HG02852 (cell line): ENCODE results near the gene ACAD11.
"Not testable (repeated sequence)": the region's sequence is repeated elsewhere in the genome, so short reads cannot be mapped to it uniquely, and the experiment has no call there.

Experiments
- ATAC-seq: cut with Tn5 transposase; IDR thresholded peaks from one replicate; pipeline ENCODE4 v1.9.1; 2021; ENCODE audit warnings: mild to moderate bottlenecking, moderate library complexity; ENCODE audit not compliant: unreplicated experiment

The ACAD11 gene

GRCh38 chr3:132652640-132653270, 6.9 kb downstream of the ACAD11 start:
- ATAC-seq: no peak

GRCh38 chr3:132650153-132650552, 9.5 kb downstream of the ACAD11 start:
- no peak for ATAC-seq

- no peak for ATAC-seq
These were observed 14.6 kb downstream of the ACAD11 start for GRCh38 chr3:132645058-132645457.

- ATAC-seq: no peak
These were observed 16.2 kb downstream of the ACAD11 start for GRCh38 chr3:132643366-132643765.

GRCh38 chr3:132642539-132642847, 17.1 kb downstream of the ACAD11 start:
- no peak for ATAC-seq

- ATAC-seq: no peak
These were observed 17.6 kb downstream of the ACAD11 start for GRCh38 chr3:132641837-132642538.

GRCh38 chr3:132641427-132641826, 18.2 kb downstream of the ACAD11 start:
- ATAC-seq: not testable (repeated sequence)

GRCh38 chr3:132638706-132639105, 20.9 kb downstream of the ACAD11 start:
- no peak for ATAC-seq

GRCh38 chr3:132637590-132637989, 22.0 kb downstream of the ACAD11 start:
- no peak for ATAC-seq

- no peak for ATAC-seq
These were observed 24.6 kb downstream of the ACAD11 start for GRCh38 chr3:132635052-132635451.

- ATAC-seq: no peak
These were observed 29.0 kb downstream of the ACAD11 start for GRCh38 chr3:132630612-132631011.

GRCh38 chr3:132629928-132630327, 29.7 kb downstream of the ACAD11 start:
- ATAC-seq: no peak

- no peak for ATAC-seq
These were observed 31.5 kb downstream of the ACAD11 start for GRCh38 chr3:132628157-132628556.

- no peak for ATAC-seq
These were observed 32.7 kb downstream of the ACAD11 start for GRCh38 chr3:132626955-132627354.

- ATAC-seq: peak; percentile 93
These were observed 34.0 kb downstream of the ACAD11 start for GRCh38 chr3:132625613-132626012.

- no peak for ATAC-seq
These were observed 34.8 kb downstream of the ACAD11 start for GRCh38 chr3:132624790-132625189.

- ATAC-seq: no peak
These were observed 36.0 kb downstream of the ACAD11 start for GRCh38 chr3:132623646-132624045.

GRCh38 chr3:132622761-132623160, 36.8 kb downstream of the ACAD11 start:
- ATAC-seq: no peak

- ATAC-seq: no peak
These were observed 37.5 kb downstream of the ACAD11 start for GRCh38 chr3:132622148-132622547.

- ATAC-seq: no peak
These were observed 42.8 kb downstream of the ACAD11 start for GRCh38 chr3:132616780-132617179.

- no peak for ATAC-seq
These were observed 43.7 kb downstream of the ACAD11 start for GRCh38 chr3:132615881-132616280.

- ATAC-seq: not testable (repeated sequence)
These were observed 44.3 kb downstream of the ACAD11 start for GRCh38 chr3:132615301-132615700.

- not testable (repeated sequence) for ATAC-seq
These were observed 53.0 kb downstream of the ACAD11 start for GRCh38 chr3:132606620-132607019.
